ENCODE measurements around the gene VGLL4. TPM values are rescaled to one million over a fixed set of nuclear protein-coding genes. Genes with fewer than 3 reads are reported as not detected.

The VGLL4 gene
- polyA plus RNA-seq, 10 donors: 40.6 to 52.1 (median 45.3) TPM

DNA sequence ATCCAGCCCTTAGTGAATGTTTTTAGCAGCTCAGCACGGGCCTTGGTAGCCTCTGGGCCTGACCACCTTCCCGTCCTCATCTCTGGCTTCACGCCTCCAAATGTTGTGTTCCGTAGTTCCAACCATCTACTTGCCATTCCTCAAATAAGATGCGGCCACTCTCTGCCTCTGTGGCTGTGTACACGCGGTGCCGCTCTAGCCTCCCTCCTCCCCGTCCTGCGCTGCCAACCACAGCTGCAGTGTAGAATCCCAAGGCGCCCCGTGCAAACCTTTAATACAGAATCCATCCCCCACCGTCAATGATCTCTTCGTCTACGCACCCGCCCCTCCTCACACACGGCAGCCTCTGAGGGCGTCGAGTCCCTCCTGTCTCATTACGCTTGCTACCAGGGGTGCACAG is 77.2 kb downstream of the VGLL4 start:
- DNase-seq: no peak

DNA sequence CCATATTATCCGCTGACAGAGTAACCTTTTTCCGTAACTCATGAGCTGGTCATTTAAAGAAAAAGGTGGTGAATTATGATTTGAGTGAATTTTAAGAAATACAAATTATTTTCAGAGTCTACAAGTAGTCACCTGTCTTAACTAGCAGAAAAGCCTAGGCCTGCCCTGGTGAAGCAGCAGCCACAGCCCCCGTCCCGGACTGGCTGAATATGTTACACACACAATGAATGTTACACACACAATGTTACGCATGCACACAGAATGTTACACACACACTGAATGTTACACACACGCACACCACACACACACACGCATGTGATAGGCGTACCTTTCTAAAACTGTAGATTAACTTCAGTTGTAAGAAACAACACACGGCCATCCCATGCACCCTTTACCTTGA is 77.8 kb downstream of the VGLL4 start:
- DNase-seq: no peak

DNA sequence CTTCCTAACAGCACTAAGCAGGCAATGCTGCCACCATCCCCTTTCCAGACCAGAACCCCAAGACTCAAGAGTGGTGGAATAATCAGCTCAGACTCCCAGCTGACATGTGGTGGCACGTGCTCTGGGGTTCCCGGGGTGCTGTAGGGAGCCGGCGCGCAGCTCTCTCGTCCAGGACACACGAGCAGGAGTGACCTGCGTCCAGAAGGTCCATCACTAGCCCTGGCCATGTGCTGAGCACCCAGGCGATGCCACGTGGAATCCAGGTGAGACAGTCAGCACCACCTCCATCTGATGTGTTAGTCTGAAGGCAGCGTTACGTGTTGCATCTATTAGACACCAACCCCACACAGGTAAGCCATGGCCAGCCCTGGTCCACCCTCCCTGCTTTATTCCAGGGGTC is 78.2 kb downstream of the VGLL4 start:
- no peak for DNase-seq

DNA sequence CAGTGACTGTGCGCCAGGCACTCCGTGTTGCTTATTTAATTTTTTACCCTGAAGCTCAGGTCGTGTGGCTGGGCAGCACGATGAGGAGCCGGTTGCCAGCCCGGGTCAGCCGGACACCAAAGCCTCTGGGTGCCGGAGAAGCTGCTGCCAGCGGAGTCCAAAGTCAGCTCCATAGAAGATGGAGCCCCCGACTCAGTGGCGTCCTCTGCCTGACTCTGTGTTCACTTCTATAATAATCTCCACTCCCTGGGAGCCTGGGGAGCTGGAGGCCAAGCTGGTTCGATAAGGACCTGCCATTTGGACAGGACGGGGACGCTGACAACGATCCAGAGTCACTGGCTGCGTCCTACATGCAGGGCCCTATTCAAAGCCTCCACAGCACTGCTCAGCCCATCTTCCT is 78.6 kb downstream of the VGLL4 start:
- no peak for DNase-seq

- no peak for DNase-seq
Observed at GRCh38 chr3:11564577-11565001, 79.1 kb downstream of the VGLL4 start.

DNA sequence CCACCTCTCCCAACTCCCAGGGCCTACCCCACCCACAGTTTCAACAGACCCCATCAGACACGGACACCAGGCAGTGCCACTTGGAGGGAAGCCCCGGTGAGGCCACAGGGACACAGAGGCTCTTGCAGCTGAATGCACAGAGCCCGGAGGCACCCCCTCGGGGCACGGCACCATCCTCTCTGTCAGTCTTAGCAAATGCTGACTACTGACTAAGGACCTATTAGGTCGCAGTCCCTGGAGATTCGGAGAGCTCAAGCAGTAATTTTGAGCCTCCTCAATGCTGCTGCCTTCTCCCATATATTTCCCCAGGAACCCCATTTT is 79.9 kb downstream of the VGLL4 start:
- DNase-seq: no peak

DNA sequence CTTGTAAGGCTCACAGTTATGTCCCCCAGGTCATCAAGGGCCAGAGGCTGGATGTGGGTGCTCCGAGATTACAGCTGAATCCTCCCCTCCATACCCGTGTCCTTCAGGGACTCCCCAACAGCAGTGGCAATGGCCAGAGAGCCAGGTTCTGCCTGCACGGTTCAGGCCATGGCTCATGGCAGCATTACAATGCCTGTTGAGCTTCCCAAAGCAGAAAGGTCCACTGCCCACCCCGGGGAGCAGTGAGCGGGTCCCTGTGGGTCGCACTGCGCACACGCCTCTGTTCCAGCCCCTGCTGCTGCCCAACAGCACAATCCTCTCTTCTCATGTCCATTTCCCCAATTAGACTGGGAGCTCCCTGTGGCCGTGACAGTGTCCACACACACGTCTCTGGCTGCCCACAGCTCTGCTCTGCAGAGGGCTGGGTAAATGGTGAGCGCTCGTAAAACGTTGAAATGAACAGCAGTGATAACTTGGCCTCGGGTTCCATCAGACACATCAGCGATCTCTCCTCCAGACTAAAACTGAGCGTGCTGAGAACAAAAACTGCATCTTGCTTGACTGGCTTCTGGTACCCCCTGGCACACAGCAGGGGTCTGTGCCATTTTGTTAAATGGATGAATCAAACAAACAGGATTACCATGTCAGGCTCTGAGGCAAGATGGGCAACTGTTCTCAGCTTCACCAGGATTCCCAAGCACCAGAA is 80.4 kb downstream of the VGLL4 start:
- no peak for DNase-seq

DNA sequence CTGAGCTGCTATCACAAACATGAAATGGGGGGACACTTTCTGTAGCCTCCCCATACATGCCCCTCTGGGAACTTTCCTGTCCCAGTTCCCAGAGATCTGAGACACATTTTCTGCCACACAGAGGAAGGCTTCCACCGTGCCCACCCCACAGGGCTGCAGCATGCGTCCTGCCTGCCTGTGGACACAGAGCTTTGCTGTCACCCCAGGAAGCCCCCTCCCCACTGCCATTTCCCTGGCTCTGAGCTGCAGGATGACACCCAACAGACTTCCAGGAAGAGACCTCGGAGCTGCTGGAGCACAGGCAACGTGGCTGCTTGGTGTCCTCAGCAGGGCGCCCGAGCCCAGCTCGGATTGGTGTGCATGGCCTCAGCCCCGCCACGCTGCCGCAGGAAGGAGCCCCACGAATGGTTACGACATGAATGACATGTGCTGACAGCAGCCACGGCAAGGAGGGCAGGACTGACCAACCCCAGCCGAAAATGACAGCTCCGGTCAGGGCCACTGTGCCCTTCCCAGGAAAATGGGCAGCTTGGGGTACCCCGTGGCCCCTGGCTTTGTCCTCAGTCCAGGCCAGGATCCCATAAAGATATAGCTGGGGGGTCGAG is 81.3 kb downstream of the VGLL4 start:
- no peak for DNase-seq

DNA sequence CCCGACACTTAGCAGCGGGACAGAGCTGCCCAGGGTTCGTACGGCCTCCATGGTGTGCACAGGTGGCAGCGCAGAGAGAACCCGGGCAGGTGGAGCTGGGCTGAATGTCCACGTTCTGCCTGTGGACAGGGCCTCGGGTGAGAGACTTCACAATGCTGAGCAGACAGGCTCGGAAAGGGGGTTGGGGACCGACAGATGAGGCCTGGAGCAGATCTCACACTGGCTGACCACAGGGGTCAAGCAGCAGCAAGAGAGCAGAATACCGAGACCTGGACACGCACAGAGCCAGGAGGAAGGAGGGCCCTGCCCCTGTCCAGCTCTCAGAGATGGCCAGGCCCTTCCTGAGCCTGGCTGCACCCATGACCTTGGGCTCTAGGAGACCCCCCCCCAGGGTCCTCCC is 83.0 kb downstream of the VGLL4 start:
- peak in 1 of 3 donors; percentile 37 for DNase-seq

DNA sequence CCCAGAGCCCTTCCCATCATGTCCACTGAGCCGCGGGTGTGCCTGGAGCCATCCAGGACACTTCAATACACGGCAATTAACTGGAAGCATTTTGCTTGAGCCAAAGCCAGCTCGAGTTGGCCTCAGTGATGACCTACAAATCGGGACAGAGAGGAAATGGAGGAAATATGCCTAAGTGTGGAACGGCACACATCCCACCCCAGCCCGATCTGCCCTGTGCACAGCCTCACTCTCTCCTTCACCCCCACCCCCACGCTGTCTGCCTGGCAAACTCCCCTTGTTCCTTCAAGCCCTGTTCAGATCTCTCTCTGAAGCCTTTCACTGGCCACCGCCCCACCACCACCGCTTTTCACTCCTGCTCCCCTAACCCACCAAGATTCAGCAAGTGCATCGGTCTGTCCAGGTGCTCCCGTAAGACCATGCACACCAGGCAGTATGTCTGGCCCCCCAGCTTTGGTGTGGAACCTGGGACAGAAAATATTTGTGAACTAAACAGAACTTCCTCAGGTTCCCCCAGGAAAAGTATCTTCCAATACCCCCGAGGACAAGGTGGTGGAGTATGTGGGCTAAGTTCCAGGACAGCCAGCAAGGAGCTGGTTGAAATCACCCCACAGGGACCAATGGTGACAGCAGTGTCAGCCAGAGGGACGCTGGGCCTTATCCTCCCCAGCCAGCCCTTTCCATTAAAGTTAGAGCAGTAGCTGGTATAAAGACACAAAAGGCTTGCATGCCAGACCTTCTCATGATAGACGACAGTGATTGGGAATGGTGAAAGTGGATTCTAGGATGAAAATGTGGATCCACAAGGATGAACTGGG is 83.7 kb downstream of the VGLL4 start:
- DNase-seq: no peak

- DNase-seq: no peak
Observed at GRCh38 chr3:11558918-11559815, 84.5 kb downstream of the VGLL4 start.

GRCh38 chr3:11558411-11558903 is 85.3 kb downstream of the VGLL4 start:
- DNase-seq: no peak

GRCh38 chr3:11558002-11558401 is 85.7 kb downstream of the VGLL4 start:
- peak in 2 of 3 donors; percentile 64 to 65 for DNase-seq

DNA sequence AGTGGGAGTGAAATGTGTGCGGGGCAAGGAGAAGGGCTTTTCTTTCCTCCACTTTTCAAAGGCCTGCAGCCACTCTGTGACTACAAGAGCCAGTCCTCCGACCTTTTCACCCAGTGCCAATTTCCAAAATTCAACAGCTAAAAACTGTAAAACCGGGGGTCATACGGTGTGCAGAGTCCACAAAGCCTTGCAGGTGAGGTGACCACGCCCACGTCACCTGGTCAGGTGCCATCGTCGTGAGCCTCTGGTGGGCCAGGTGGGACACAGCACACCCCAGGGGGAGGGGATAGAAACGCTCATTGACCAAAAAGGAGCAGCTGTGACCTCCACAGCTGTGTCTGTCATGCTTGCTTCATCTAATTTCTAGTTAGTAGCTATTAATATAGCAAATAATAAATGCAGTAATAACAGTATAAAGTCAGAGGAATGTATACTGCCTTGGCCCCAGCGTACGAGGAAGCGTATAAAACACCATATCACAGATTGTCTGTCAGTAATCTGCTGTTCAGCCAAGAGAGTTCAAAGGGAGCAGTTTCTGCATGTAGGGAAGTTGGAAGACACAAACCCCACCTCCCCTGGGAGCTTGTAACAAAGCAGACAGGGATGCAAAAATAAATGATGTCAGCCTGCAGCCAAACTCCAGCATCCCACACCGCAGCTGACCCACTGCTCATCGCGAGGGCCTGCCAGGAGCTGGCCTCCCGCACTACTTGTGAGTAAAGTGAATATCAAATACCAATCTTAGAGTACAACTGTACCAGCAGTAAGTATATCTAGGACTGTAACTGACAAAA is 86.7 kb downstream of the VGLL4 start:
- DNase-seq: peak; percentile 90 to 96 (median 90)

DNA sequence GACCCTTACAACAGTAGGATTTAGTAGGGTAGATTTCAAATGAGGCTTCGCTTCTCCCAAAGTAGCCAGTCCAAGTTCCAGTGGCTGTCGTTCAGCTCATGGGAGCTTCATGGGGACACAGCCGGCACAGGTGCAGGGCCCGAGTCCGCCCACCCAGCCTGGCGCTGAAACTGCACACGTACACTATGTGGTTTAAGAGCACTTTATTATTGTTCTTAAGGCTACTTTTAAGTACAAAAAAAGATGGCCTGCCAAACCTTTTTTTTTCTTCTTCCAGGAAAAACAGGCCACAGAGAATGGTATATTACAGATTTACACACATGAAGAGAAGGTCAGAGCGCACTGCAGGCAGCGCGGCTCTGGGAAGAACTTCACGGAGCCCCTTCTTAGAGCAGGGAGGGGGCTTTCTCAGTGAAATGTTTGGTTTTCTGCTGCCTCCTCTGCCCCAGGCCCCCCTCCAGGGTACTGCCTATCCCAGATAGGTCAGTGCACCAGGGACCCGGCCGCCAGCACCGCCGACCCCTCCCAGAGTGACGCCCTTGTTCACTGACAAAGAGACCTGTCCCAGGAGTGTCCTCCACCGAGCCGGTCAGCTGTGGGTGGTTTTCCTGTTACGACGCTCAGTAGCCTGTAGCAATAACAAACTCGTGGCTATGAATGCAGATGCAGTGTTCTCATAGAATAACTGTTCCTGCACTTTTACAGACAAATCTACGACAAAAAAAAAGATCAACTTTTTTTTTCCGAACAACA is 87.7 kb downstream of the VGLL4 start:
- DNase-seq: peak in 1 of 3 donors; percentile 63

DNA sequence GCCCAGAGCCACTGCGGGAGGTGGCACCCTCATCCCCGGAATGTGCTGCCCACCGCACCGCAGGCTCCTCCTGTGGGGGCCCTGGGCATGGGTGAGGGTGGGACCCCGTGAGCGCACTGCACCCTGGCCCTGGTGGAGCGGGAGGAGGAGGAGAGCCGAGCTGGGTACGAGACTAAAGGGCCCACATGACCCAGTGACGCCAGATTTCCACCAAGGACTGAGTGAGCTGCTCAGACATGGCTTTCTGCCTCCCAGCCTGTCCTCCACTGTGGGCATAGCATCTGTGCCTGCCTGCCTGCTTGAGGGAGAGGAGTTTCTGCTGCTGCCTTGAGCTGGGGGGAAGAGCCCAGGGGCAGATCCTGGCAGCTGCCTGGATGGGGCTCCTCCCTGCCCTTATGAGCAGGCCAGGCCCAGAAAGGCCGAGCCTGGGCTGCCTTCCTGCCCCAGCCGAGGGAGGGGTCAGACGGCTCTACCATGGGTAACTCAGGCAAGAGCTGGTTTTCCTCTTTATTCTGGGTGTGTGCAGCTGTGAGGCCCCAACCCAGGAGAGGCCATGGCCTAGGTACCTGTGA is 88.4 kb downstream of the VGLL4 start:
- DNase-seq: no peak

GRCh38 chr3:11554666-11555065 is 89.0 kb downstream of the VGLL4 start:
- no peak for DNase-seq

DNA sequence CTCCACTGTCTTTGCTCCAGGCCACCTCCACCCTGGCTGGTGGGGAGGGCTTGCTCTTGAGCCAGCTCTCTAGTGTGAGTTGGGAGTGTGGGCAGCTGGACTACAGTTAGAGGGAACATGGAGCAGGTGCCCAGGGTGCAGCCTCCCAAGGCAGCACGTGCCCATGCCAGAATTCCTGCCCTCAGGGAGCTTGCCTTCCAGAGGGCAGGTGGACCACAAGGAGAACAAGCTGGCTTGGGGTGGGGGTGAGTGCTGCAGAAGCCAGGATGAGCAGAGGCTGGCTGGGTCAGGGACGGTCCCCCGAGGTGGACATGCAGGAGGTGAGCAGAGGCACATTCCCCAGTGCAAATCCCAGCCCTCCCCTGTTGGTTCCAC is 89.5 kb downstream of the VGLL4 start:
- DNase-seq: no peak

DNA sequence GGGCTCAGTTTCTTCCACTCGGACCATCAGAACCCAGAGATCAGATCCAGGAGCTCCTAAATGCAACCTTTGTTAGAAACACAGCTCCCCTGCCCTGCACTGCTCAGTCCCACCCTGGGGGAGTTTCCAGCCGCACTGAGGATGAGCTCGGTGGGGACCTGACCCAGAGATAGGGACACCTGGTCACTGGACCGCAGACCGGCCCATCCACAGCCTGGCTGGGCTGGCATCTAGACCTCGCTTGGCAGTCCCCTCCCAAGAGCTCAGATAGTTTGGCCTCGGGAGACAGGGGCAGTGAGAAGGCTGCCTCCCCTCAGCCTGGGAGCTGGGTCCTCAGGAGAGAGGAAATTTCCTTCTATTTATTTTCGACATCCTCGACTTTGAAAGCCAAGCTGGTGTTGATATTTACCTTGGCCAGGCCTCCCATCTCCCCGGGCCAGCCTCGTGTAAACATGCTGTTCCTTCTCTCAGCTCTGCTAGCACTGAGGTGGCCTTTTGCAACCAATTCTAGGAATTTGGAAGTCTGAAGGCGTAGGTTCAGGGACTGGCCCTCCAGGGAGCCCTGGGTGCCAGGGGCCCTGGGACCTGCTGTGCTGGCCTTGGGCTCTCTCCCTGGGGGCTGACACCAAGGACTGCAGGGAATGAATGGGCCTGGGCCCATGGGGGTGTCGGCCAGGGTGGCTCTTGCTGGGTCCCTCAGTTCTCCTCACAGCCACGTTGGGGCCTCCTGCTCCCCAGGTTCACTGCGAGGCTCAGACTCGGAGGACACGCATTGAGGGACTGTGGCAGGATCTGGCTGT is 90.1 kb downstream of the VGLL4 start:
- no peak for DNase-seq
